ENCODE measurements around the gene CYP2J2.
"Not testable (repeated sequence)": the region's sequence is repeated elsewhere in the genome, so short reads cannot be mapped to it uniquely, and the experiment has no call there.

CYP2J2 gene, protein sequence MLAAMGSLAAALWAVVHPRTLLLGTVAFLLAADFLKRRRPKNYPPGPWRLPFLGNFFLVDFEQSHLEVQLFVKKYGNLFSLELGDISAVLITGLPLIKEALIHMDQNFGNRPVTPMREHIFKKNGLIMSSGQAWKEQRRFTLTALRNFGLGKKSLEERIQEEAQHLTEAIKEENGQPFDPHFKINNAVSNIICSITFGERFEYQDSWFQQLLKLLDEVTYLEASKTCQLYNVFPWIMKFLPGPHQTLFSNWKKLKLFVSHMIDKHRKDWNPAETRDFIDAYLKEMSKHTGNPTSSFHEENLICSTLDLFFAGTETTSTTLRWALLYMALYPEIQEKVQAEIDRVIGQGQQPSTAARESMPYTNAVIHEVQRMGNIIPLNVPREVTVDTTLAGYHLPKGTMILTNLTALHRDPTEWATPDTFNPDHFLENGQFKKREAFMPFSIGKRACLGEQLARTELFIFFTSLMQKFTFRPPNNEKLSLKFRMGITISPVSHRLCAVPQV

GRCh38 chr1:59926381-59927123 is at the start of gene CYP2J2:
Gene CYP2J2, minus strand, starts transcription at chr1:59926773. Its CDS starts 27 bp downstream, at chr1:59926746.
- Mint-ChIP-seq H3K4me3 (peak within 1 kb of the TSS; percentile 75), H3K36me3 (ENCODE audit: low read depth) (no peaks in the 10 kb centered on the region)
- DNase-seq, result peak; percentile 80

DNA sequence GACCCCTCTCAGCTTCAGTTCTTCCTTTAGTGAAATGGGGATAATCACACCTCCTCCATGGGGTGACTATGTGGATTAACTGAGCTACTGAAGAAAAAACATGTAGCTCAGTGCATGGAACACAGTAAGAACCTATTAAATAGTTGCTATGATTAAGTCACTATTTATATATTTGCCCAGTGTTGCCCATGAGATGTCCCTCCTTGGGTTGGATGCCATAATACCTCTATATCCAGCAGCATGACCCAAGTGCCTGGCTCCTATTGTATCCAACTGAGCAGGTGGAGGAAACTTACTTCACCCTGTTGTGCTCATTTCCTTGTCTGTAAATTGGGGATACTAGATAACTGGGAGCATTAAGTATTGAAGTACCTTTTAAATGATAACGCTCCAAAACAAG is 47.1 kb upstream of the CYP2J2 start:
- peaks cover 6% of the 10 kb centered on the region for H3K4me1 Mint-ChIP-seq
- no peaks in the 10 kb centered on the region for H3K9me3 Mint-ChIP-seq
- H3K36me3 Mint-ChIP-seq (ENCODE audit: low read depth), result no peaks in the 10 kb centered on the region
- TF ChIP-seq, protein P1, sequence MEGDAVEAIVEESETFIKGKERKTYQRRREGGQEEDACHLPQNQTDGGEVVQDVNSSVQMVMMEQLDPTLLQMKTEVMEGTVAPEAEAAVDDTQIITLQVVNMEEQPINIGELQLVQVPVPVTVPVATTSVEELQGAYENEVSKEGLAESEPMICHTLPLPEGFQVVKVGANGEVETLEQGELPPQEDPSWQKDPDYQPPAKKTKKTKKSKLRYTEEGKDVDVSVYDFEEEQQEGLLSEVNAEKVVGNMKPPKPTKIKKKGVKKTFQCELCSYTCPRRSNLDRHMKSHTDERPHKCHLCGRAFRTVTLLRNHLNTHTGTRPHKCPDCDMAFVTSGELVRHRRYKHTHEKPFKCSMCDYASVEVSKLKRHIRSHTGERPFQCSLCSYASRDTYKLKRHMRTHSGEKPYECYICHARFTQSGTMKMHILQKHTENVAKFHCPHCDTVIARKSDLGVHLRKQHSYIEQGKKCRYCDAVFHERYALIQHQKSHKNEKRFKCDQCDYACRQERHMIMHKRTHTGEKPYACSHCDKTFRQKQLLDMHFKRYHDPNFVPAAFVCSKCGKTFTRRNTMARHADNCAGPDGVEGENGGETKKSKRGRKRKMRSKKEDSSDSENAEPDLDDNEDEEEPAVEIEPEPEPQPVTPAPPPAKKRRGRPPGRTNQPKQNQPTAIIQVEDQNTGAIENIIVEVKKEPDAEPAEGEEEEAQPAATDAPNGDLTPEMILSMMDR (IDR thresholded peaks at IDR 0.05), result no peak
- H3K4me3 Mint-ChIP-seq, result no peak overlapping the region
- H3K27me3 Mint-ChIP-seq (ENCODE audit: low read depth, poor library complexity), result peaks cover 34% of the 10 kb centered on the region
- H3K27ac Mint-ChIP-seq, result no peak overlapping the region
- DNase-seq, result no peak

More at GRCh38 chr1:59926381-59927123, at the start of gene CYP2J2:
- Mint-ChIP-seq H3K27ac (no peak within 1 kb of the TSS), H3K27me3 (ENCODE audit: low read depth, poor library complexity) (peaks cover 81% of the 10 kb centered on the region), H3K4me1 (no peaks in the 10 kb centered on the region), H3K9me3 (peaks cover 27% of the 10 kb centered on the region)
- TF ChIP-seq, protein P1 (IDR thresholded peaks at IDR 0.05), result no peak

GRCh38 chr1:59972216-59972927 is 45.8 kb upstream of the CYP2J2 start:
- Mint-ChIP-seq H3K4me1 (peaks cover 7% of the 10 kb centered on the region), H3K27ac (no peak overlapping the region), H3K9me3 (no peaks in the 10 kb centered on the region), H3K4me3 (no peak overlapping the region), H3K36me3 (ENCODE audit: low read depth) (no peaks in the 10 kb centered on the region), H3K27me3 (ENCODE audit: low read depth, poor library complexity) (peaks cover 39% of the 10 kb centered on the region)
- TF ChIP-seq, protein P1 (IDR thresholded peaks at IDR 0.05), result no peak
- no peak for DNase-seq

GRCh38 chr1:59971464-59971911 is 44.9 kb upstream of the CYP2J2 start:
- peak; percentile 82 for DNase-seq
- H3K4me1 Mint-ChIP-seq, result peaks cover 16% of the 10 kb centered on the region
- H3K36me3 Mint-ChIP-seq (ENCODE audit: low read depth), result no peaks in the 10 kb centered on the region
- peaks cover 38% of the 10 kb centered on the region for H3K27me3 Mint-ChIP-seq (ENCODE audit: low read depth, poor library complexity)
- H3K27ac Mint-ChIP-seq, result no peak overlapping the region
- peak overlapping the region; percentile 59 for H3K4me3 Mint-ChIP-seq
- no peaks in the 10 kb centered on the region for H3K9me3 Mint-ChIP-seq
- TF ChIP-seq, protein P1 (IDR thresholded peaks at IDR 0.05), result peak; percentile 84

DNA sequence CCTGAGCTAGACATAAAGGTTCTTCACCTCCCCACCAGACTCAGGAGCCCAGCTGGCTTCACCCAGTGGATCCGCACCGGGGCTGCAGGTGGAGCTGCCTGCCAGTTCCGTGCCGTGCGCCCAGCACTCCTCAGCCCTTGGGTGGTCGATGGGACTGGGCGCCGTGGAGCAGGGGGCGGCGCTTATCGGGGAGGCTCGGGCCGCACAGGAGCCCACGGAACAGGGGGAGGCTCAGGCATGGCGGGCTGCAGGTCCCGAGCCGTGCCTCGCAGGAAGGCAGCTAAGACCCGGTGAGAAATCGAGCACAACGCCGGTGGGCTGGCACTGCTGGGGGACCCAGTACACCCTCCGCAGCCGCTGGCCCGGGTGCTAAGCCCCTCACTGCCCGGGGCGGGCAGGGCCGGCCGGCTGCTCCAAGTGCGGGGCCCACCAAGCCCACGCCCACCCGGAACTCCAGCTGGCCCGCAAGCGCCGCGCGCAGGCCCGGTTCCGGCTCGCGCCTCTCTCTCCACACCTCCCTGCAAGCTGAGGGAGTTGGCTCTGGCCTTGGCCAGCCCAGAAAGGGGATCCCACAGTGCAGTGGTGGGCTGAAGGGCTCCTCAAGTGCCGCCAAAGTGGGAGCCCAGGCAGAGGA is 43.1 kb upstream of the CYP2J2 start:
- Mint-ChIP-seq H3K27me3 (ENCODE audit: low read depth, poor library complexity) (peaks cover 26% of the 10 kb centered on the region), H3K4me1 (peaks cover 18% of the 10 kb centered on the region)
- H3K27ac Mint-ChIP-seq; H3K9me3 Mint-ChIP-seq; DNase-seq; H3K36me3 Mint-ChIP-seq (ENCODE audit: low read depth); H3K4me3 Mint-ChIP-seq: not testable (repeated sequence)

GRCh38 chr1:59968746-59969145 is 42.2 kb upstream of the CYP2J2 start:
- not testable (repeated sequence) for H3K36me3 Mint-ChIP-seq (ENCODE audit: low read depth); H3K4me3 Mint-ChIP-seq; H3K27ac Mint-ChIP-seq

More at GRCh38 chr1:59968746-59969145, 42.2 kb upstream of the CYP2J2 start:
- Mint-ChIP-seq H3K27me3 (ENCODE audit: low read depth, poor library complexity) (peaks cover 21% of the 10 kb centered on the region), H3K4me1 (peaks cover 18% of the 10 kb centered on the region)
- H3K9me3 Mint-ChIP-seq, DNase-seq: not testable (repeated sequence)
